HepG2 (cell line): ENCODE results near the gene PDGFRA. TPM values are rescaled to one million over a fixed set of nuclear protein-coding genes. Genes with fewer than 3 reads are reported as not detected.
A peak's percentile ranks its signal among the peaks of the same experiment; 100 is the strongest.

ENCODE experiments used
- ATAC-seq: fragments of 200-7000 bp; cut with Tn5 transposase; 3 replicates; pipeline ENCODE4 v1.9.1; 2020; ENCODE audit warnings: mild to moderate bottlenecking, moderate library complexity
- BruUV-seq: library from RNA; stranded (reverse); fragments of 400-500 nt; replicated peaks from 2 replicates; lab custom pipeline; 2021; lab: Mats Ljungman, UMichigan
- CTCF ChIA-PET: fragments of 300-600 bp; formaldehyde crosslinking; extraction: SDS; loops from one replicate; lab custom pipeline; 2021; ENCODE audit warnings: low total read pairs, inconsistent platforms, low intra/inter-chr PET ratio; lab: Yijun Ruan, JAX
- POLR2A ChIA-PET: fragments of 350-600 bp; sonication (Branson Sonifier 250); formaldehyde crosslinking; loops from one replicate; lab custom pipeline; 2020; ENCODE audit warnings: antibody characterized with exemption, inconsistent platforms; lab: Yijun Ruan, JAX
- DNase-seq: peaks from one replicate; pipeline ENCODE4 v3.0.0-alpha.2; 2015; ENCODE audit warnings: low spot score
- FAIRE-seq: peaks from 3 replicates; lab custom pipeline; 2011; peaks lifted over from hg19 to GRCh38; lab: Jason Lieb, UNC
- H2AFZ ChIP-seq: one replicate; pipeline ENCODE4 v1.6.1; 2011; ENCODE audit warnings: low read length, inconsistent platforms
- H3K27ac ChIP-seq: fragments of 300-600 bp; 3 replicates; pipeline ENCODE4 v1.8.0; 2011; ENCODE audit warnings: mixed run types, mild to moderate bottlenecking, mixed read lengths, low read length, inconsistent platforms; ENCODE audit not compliant: insufficient read depth; ENCODE audit errors: extremely low read length
- H3K27me3 ChIP-seq, 2 experiments: fragments of 200-600 bp in 1 of 2; 2 replicates in 1 of 2; 3 replicates in 1 of 2; pipeline versions ENCODE4 v1.6.0 to v1.8.0; 2011; ENCODE audit warnings: low read length in 2 of 2, mild to moderate bottlenecking in 2 of 2, moderate library complexity in 2 of 2, inconsistent platforms in 1 of 2; ENCODE audit not compliant: insufficient read depth in 2 of 2, control insufficient read depth in 1 of 2
- H3K36me3 ChIP-seq, 2 experiments: fragments of 200-600 bp in 1 of 2; replicated peaks in 1 of 2; 2 replicates in 1 of 2; 3 replicates in 1 of 2; pipeline versions ENCODE4 v1.5.1 to v1.8.0; 2011; ENCODE audit warnings: low read length in 2 of 2, inconsistent platforms in 1 of 2; ENCODE audit not compliant: insufficient read depth in 2 of 2, control insufficient read depth in 1 of 2
- H3K4me1 ChIP-seq: 2 replicates; pipeline ENCODE4 v1.5.1; 2012; ENCODE audit warnings: low read length, inconsistent platforms; ENCODE audit not compliant: insufficient read depth
- H3K4me2 ChIP-seq: 2 replicates; pipeline ENCODE4 v1.6.0; 2011; ENCODE audit warnings: low read depth, low read length, inconsistent platforms
- H3K4me3 ChIP-seq, 3 experiments: fragments of 200-600 bp in 1 of 3; sonication (generic), shearing (Covaris generic) in 1 of 3; replicated peaks in 1 of 3; 2 replicates each; pipeline ENCODE4 v1.5.1; 2011 to 2016; ENCODE audit warnings: low read length in 3 of 3, inconsistent platforms in 2 of 3, low read depth in 2 of 3, mild to moderate bottlenecking in 2 of 3, control low read depth in 1 of 3, mixed read lengths in 1 of 3; ENCODE audit not compliant: insufficient read depth in 1 of 3
- H3K79me2 ChIP-seq: one replicate; pipeline ENCODE4 v1.6.1; 2011; ENCODE audit warnings: low read length, inconsistent platforms; ENCODE audit not compliant: insufficient read depth
- H3K9ac ChIP-seq: 2 replicates; pipeline ENCODE4 v1.6.0; 2011; ENCODE audit warnings: mild to moderate bottlenecking, low read depth, low read length, inconsistent platforms; ENCODE audit not compliant: insufficient read depth
- H3K9me3 ChIP-seq: 2 replicates; pipeline ENCODE4 v1.5.1; 2012; ENCODE audit warnings: mild to moderate bottlenecking, low read length
- H4K20me1 ChIP-seq: 2 replicates; pipeline ENCODE4 v1.6.0; 2011; ENCODE audit warnings: inconsistent platforms, mild to moderate bottlenecking, low read length, moderate library complexity; ENCODE audit not compliant: insufficient read depth
- HNRNPK ChIP-seq: fragments of 200-400 bp; formaldehyde crosslinking; IDR thresholded peaks from 2 replicates; pipeline ENCODE4 v1.6.1; 2018; ENCODE audit warnings: low read length, low read depth, moderate library complexity, mild to moderate bottlenecking; ENCODE audit not compliant: poor library complexity, severe bottlenecking
- HOXA7 ChIP-seq: sonication (generic); formaldehyde crosslinking; IDR thresholded peaks from 2 replicates; pipeline ENCODE4 v1.8.1; 2022; ENCODE audit warnings: mild to moderate bottlenecking, missing genetic modification reagents, moderate library complexity
- SMC3 ChIP-seq: IDR thresholded peaks from 2 replicates; pipeline ENCODE4 v1.6.1; 2011; ENCODE audit warnings: low read length, improper control_type of control experiment
- ZNF124 ChIP-seq: sonication (generic); formaldehyde crosslinking; IDR thresholded peaks from 2 replicates; pipeline ENCODE4 v1.4.0; 2020; ENCODE audit warnings: missing genetic modification reagents
- ZNF136 ChIP-seq: sonication (generic); formaldehyde crosslinking; IDR thresholded peaks from 2 replicates; pipeline ENCODE4 v1.8.1; 2022; ENCODE audit warnings: low read depth, mild to moderate bottlenecking, moderate library complexity, missing genetic modification reagents
- ZNF446 ChIP-seq: sonication (generic); formaldehyde crosslinking; IDR thresholded peaks from 2 replicates; pipeline ENCODE4 v1.5.0; 2020; ENCODE audit warnings: mild to moderate bottlenecking, missing genetic modification reagents
- ZNF768 ChIP-seq: sonication (generic); formaldehyde crosslinking; IDR thresholded peaks from 2 replicates; pipeline ENCODE4 v1.4.0; 2020; ENCODE audit warnings: missing genetic modification reagents
- WGBS: methylation state at CpG from one replicate; pipeline ENCODE4 v1.1.6; 2017; ENCODE audit warnings: low lambda C conversion rate; 5-methylcytosine and 5-hydroxymethylcytosine counted together
- in situ Hi-C: cut with HindIII; loops from 2 replicates; pipeline ENCODE4 v1.10.0; 2017; ENCODE audit warnings: low pct_unique_long_range_greater_than_20kb; ENCODE audit not compliant: extremely low pct_ligation_motif_present
- intact Hi-C: fragments of 100-400 bp; cut with micrococcal nuclease; formaldehyde crosslinking; loops from one replicate; pipeline ENCODE4 v1.10.0; 2022; ENCODE audit not compliant: unreplicated experiment
- polyA plus RNA-seq, 8 experiments: library from polyadenylated mRNA; depleted of rRNA in 3 of 8; stranded (reverse) in 7 of 8; unstranded in 1 of 8; fragments of >200 nt; fragmentation: Illumina TruSeq in 4 of 8; extraction: Trizol in 4 of 8; gene quantifications; 2 replicates each; pipeline versions ENCODE4 v1.2.1 to v1.2.3, GENCODE V29; 2011 to 2016; ENCODE audit warnings: low read depth in 4 of 8, missing spikeins in 1 of 8, mixed read lengths in 1 of 8; ENCODE audit not compliant: insufficient read depth in 1 of 8
- total RNA-seq, 5 experiments: library from RNA; depleted of rRNA; stranded (reverse); fragments of >200 nt; fragmentation: Illumina TruSeq; extraction: Trizol; gene quantifications; 2 replicates each; pipeline ENCODE4 v1.2.3, GENCODE V29; 2016; ENCODE audit warnings: low read depth in 1 of 5

The PDGFRA gene
- total and polyA plus RNA-seq, 2 of the 13 experiments (the other 11 are each of a cell fraction or from before 2014, with no cell fraction given) = 0.04 TPM; not detected in 1

DNA sequence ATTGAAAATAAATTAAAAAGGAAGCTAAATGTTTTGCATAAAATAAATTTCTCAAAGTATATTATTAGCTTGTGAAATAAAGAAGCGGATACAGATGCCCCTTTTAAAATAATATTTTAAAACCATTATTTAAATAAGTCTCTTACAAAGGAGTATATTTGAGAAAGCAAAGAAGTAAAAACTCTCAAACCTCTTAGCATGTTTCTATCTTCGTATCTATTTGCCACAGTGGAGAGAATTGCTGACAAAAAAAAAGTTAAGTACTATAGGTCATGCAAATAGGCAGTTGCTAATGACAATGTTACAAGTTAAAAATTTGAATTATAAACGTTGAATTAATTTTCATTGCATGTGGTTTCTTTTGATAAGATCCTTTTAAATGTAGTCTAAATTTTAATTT is 44.5 kb upstream of the PDGFRA start:
- ChIA-PET POLR2A (no interaction called here), CTCF (no interaction called here)
- no peaks in the 10 kb centered on the region for H3K4me1 ChIP-seq
- no peak overlapping the region for H3K4me2 ChIP-seq
- H3K9me3 ChIP-seq = no peaks in the 10 kb centered on the region
- in situ Hi-C loops = no loop called here
- H4K20me1 ChIP-seq = no peaks in the 10 kb centered on the region
- H3K4me3 ChIP-seq = no peak overlapping the region
- H3K36me3 ChIP-seq = no peaks in the 10 kb centered on the region
- no peaks in the 10 kb centered on the region for H3K27me3 ChIP-seq
- BruUV-seq = no TSS peak
- no peak for ATAC-seq
- intact Hi-C loops = no loop called here
- DNase-seq = no peak
- H3K9ac ChIP-seq = no peak overlapping the region
- FAIRE-seq = no peak
- H3K27ac ChIP-seq = no peak overlapping the region
- WGBS = 40% methylated on average over 3 of the region's 3 CpGs
- H2AFZ ChIP-seq = no peak overlapping the region
- no peaks in the 10 kb centered on the region for H3K79me2 ChIP-seq
- no peak for TF ChIP-seq SMC3
- no peak for TF ChIP-seq ZNF446 (CRISPR knock-in tag)

DNA sequence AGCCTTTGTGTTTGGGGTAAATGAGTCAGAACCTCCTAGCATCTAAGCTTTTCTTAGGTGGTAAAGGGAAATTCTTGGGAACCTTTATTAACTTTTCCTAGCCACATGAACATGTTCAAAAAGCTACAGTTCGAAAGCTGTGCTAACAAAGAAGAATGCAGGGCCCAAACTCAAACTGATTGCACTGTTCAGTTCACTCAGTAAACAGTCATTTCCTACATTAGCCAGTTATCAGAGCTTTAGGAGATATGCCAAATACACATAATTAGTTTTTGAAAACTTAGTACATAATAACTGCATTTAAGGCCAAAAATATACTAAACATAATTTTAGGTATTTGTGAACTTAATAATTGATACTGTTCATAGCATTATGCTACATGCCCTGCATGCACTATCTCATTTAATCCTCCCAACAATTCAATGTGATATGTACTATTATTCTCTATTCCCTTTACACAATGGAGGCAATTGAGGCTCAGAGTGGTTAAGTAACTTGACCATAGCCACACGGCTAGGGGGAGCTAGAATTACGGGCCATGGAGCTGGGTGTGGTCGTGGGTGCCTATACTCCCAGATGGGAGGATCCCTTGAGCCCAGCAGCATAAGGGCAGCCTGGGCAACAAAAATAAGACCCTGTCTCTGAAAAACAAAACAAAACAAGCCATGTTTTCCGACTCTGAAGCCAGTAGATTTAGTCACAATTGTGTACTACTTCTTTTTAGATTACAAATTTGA is 43.9 kb upstream of the PDGFRA start:
- Histone ChIP-seq H3K27ac (no peak overlapping the region), H3K9ac (no peak overlapping the region), H3K9me3 (no peaks in the 10 kb centered on the region), H3K27me3 (no peaks in the 10 kb centered on the region), H4K20me1 (no peaks in the 10 kb centered on the region), H3K4me1 (no peaks in the 10 kb centered on the region)
- FAIRE-seq (no peak), ATAC-seq (no peak), DNase-seq (no peak)
- POLR2A ChIA-PET = no interaction called here
- in situ Hi-C loops = no loop called here
- WGBS = 6% methylated on average over 5 of the region's 5 CpGs
- TF ChIP-seq ZNF136 (CRISPR knock-in tag) (no peak), HOXA7 (no peak), ZNF124 (CRISPR knock-in tag) (no peak), HNRNPK (no peak), ZNF768 (CRISPR knock-in tag) (peak; percentile 63; the same call in 1 of the 2 replicates)
- TF ChIP-seq, all 625 proteins: peak for 1
- CTCF ChIA-PET = no interaction called here
- no peak overlapping the region for H3K4me3 ChIP-seq
- BruUV-seq = no TSS peak
- intact Hi-C loops = no loop called here
- no peaks in the 10 kb centered on the region for H3K79me2 ChIP-seq
- no peak overlapping the region for H3K4me2 ChIP-seq
- H3K36me3 ChIP-seq = no peaks in the 10 kb centered on the region
- H2AFZ ChIP-seq = no peak overlapping the region
